ENCODE data around the gene TGFBR1. TPM values are rescaled to one million over a fixed set of nuclear protein-coding genes. Genes with fewer than 3 reads are reported as not detected.

TGFBR1 gene
- total RNA-seq, 1 experiment from 2014 or later = 31.8 TPM

- POLR2A ChIA-PET = no interaction called here
These were observed 66.6 kb downstream of the TGFBR1 start for GRCh38 chr9:99171225-99172123.

GRCh38 chr9:99172124-99173091 is 67.5 kb downstream of the TGFBR1 start:
- ChIA-PET POLR2A (no interaction called here), CTCF (interaction anchor here (0.8 kb wide), 1 partner anchor 9 kb away, joined by 3 read pairs; no protein-coding TSS in a partner anchor)
- no peaks in the 10 kb centered on the region for H3K9me3 ChIP-seq
- no TSS peak for BruUV-seq (replicated peaks)
- H3K4me3 ChIP-seq (ENCODE audit: low read depth, low read length) = no peak overlapping the region
- Mint-ChIP-seq H3K27me3 (ENCODE audit: insufficient read depth, unreplicated experiment) (no peaks in the 10 kb centered on the region), H3K27ac (ENCODE audit: unreplicated experiment) (peak overlapping the region; percentile 19), H3K36me3 (ENCODE audit: insufficient read depth, unreplicated experiment) (no peaks in the 10 kb centered on the region), H3K4me3 (ENCODE audit: unreplicated experiment) (no peak overlapping the region), H3K9me3 (ENCODE audit: unreplicated experiment) (no peaks in the 10 kb centered on the region), H3K4me1 (ENCODE audit: low read depth, unreplicated experiment) (peaks cover 41% of the 10 kb centered on the region)
- H3K4me1 ChIP-seq = peaks cover 21% of the 10 kb centered on the region
- intact Hi-C loops (cut with micrococcal nuclease; ENCODE audit: unreplicated experiment) = no loop called here
- no peaks in the 10 kb centered on the region for H3K36me3 ChIP-seq (ENCODE audit: control insufficient read depth, insufficient read depth, low read length)
- DNase-seq = peak; percentile 56 to 62
- no peak for TF ChIP-seq CTCF (IDR thresholded peaks at IDR 0.05; ENCODE audit: insufficient read depth in 1 of 2, low read depth in 1 of 2, low read length in 1 of 2, severe bottlenecking in 1 of 2, unreplicated experiment in 1 of 2)
- H3K27me3 ChIP-seq (replicated peaks; ENCODE audit: control insufficient read depth, insufficient read depth, low read length) = no peaks in the 10 kb centered on the region; the same call in 1 of the 2 replicates

More at GRCh38 chr9:99171225-99172123, 66.6 kb downstream of the TGFBR1 start:
- no peak for DNase-seq
- Mint-ChIP-seq H3K36me3 (ENCODE audit: insufficient read depth, unreplicated experiment) (no peaks in the 10 kb centered on the region), H3K4me3 (ENCODE audit: unreplicated experiment) (no peak overlapping the region), H3K4me1 (ENCODE audit: low read depth, unreplicated experiment) (peaks cover 35% of the 10 kb centered on the region), H3K27me3 (ENCODE audit: insufficient read depth, unreplicated experiment) (no peaks in the 10 kb centered on the region), H3K27ac (ENCODE audit: unreplicated experiment) (peak overlapping the region; percentile 37), H3K9me3 (ENCODE audit: unreplicated experiment) (no peaks in the 10 kb centered on the region)
- no peaks in the 10 kb centered on the region for H3K36me3 ChIP-seq (ENCODE audit: control insufficient read depth, insufficient read depth, low read length)
- intact Hi-C loops (cut with micrococcal nuclease; ENCODE audit: unreplicated experiment) = no loop called here
- H3K9me3 ChIP-seq = no peaks in the 10 kb centered on the region
- CTCF ChIA-PET = no interaction called here
- peaks cover 21% of the 10 kb centered on the region for H3K4me1 ChIP-seq
- no peaks in the 10 kb centered on the region; the same call in 1 of the 2 replicates for H3K27me3 ChIP-seq (replicated peaks; ENCODE audit: control insufficient read depth, insufficient read depth, low read length)
- H3K4me3 ChIP-seq (ENCODE audit: low read depth, low read length) = no peak overlapping the region
- BruUV-seq (replicated peaks) = no TSS peak
- TF ChIP-seq CTCF (IDR thresholded peaks at IDR 0.05; ENCODE audit: insufficient read depth in 1 of 2, low read depth in 1 of 2, low read length in 1 of 2, severe bottlenecking in 1 of 2, unreplicated experiment in 1 of 2) = no peak
